ENCODE results near the gene SMIM1.

Gene SMIM1

GRCh38 chr1:3824650-3825049 is 52.1 kb downstream of the SMIM1 start:
- no peak for DNase-seq

- no peak for DNase-seq
Measured at GRCh38 chr1:3825356-3825755, 52.8 kb downstream of the SMIM1 start.
